UCSD-AML1 (cell line): Measurements from ENCODE around the gene PCDH9.

Experiments
- DNase-seq: peaks from one replicate; lab custom pipeline; 2025; ENCODE audit not compliant: unreplicated experiment; lab: John Stamatoyannopoulos, UW

Gene PCDH9

GRCh38 chr13:67090856-67091255, 139.3 kb downstream of the PCDH9 start:
- no peak for DNase-seq

GRCh38 chr13:67087527-67087926, 142.6 kb downstream of the PCDH9 start:
- DNase-seq, result no peak

GRCh38 chr13:67086260-67086659, 143.9 kb downstream of the PCDH9 start:
- no peak for DNase-seq

GRCh38 chr13:67084066-67084465, 146.1 kb downstream of the PCDH9 start:
- no peak for DNase-seq

GRCh38 chr13:67083519-67083918, 146.6 kb downstream of the PCDH9 start:
- no peak for DNase-seq

GRCh38 chr13:67080351-67080750, 149.8 kb downstream of the PCDH9 start:
- no peak for DNase-seq

GRCh38 chr13:67078062-67078461, 152.1 kb downstream of the PCDH9 start:
- no peak for DNase-seq

GRCh38 chr13:67077132-67077531, 153.0 kb downstream of the PCDH9 start:
- no peak for DNase-seq

GRCh38 chr13:67076378-67076777, 153.8 kb downstream of the PCDH9 start:
- no peak for DNase-seq

- DNase-seq, result no peak
These were observed 154.9 kb downstream of the PCDH9 start for GRCh38 chr13:67075239-67075638.

GRCh38 chr13:67071918-67072598, 158.1 kb downstream of the PCDH9 start:
- DNase-seq, result no peak

GRCh38 chr13:67070306-67070705, 159.8 kb downstream of the PCDH9 start:
- no peak for DNase-seq

- no peak for DNase-seq
These were observed 160.9 kb downstream of the PCDH9 start for GRCh38 chr13:67069117-67069767.

- no peak for DNase-seq
These were observed 165.2 kb downstream of the PCDH9 start for GRCh38 chr13:67064920-67065319.

- DNase-seq, result no peak
These were observed 167.1 kb downstream of the PCDH9 start for GRCh38 chr13:67063036-67063435.

- DNase-seq, result no peak
These were observed 168.0 kb downstream of the PCDH9 start for GRCh38 chr13:67062160-67062559.

- DNase-seq, result no peak
These were observed 168.4 kb downstream of the PCDH9 start for GRCh38 chr13:67061750-67062149.

- no peak for DNase-seq
These were observed 177.3 kb downstream of the PCDH9 start for GRCh38 chr13:67052550-67053490.

- DNase-seq, result no peak
These were observed 180.4 kb downstream of the PCDH9 start for GRCh38 chr13:67049744-67050143.

- DNase-seq, result no peak
These were observed 181.3 kb downstream of the PCDH9 start for GRCh38 chr13:67048821-67049150.

- DNase-seq, result no peak
These were observed 181.9 kb downstream of the PCDH9 start for GRCh38 chr13:67048084-67048820.
